ENCODE data around the gene LTBP3.

The LTBP3 gene

GRCh38 chr11:65538915-65539743, 19.0 kb downstream of the LTBP3 start:
- peaks cover 3% of the 10 kb centered on the region; the same call in 1 of the 2 replicates for H3K4me1 ChIP-seq (ENCODE audit: control insufficient read depth, insufficient read depth, low read length)
- H3K36me3 ChIP-seq (ENCODE audit: control insufficient read depth, insufficient read depth, low read length) = peaks cover 29% of the 10 kb centered on the region
- H3K9ac ChIP-seq (ENCODE audit: low read length) = peak overlapping the region; percentile 34
- H3K27ac ChIP-seq (ENCODE audit: low read depth, low read length) = no peak overlapping the region
- no peaks in the 10 kb centered on the region for H3K9me3 ChIP-seq (ENCODE audit: control insufficient read depth, insufficient read depth, low read depth, low read length)
- H3K4me3 ChIP-seq (ENCODE audit: low read depth, low read length) = peak overlapping the region; percentile 80
- peaks cover 40% of the 10 kb centered on the region for H3K27me3 ChIP-seq (ENCODE audit: control insufficient read depth, insufficient read depth, low read length)

GRCh38 chr11:65538232-65538914, 19.8 kb downstream of the LTBP3 start:
- peaks cover 35% of the 10 kb centered on the region for H3K27me3 ChIP-seq (ENCODE audit: control insufficient read depth, insufficient read depth, low read length)
- H3K36me3 ChIP-seq (ENCODE audit: control insufficient read depth, insufficient read depth, low read length) = peaks cover 31% of the 10 kb centered on the region
- peaks cover 3% of the 10 kb centered on the region; the same call in 1 of the 2 replicates for H3K4me1 ChIP-seq (ENCODE audit: control insufficient read depth, insufficient read depth, low read length)
- no peak overlapping the region for H3K9ac ChIP-seq (ENCODE audit: low read length)
- peak overlapping the region; percentile 80; the same call in 1 of the 2 replicates for H3K4me3 ChIP-seq (ENCODE audit: low read depth, low read length)
- H3K9me3 ChIP-seq (ENCODE audit: control insufficient read depth, insufficient read depth, low read depth, low read length) = no peaks in the 10 kb centered on the region
- H3K27ac ChIP-seq (ENCODE audit: low read depth, low read length) = no peak overlapping the region

- no peaks in the 10 kb centered on the region for H3K9me3 ChIP-seq (ENCODE audit: control insufficient read depth, insufficient read depth, low read depth, low read length)
- no peak overlapping the region for H3K27ac ChIP-seq (ENCODE audit: low read depth, low read length)
- no peak overlapping the region for H3K4me3 ChIP-seq (ENCODE audit: low read depth, low read length)
- no peak overlapping the region for H3K9ac ChIP-seq (ENCODE audit: low read length)
- H3K27me3 ChIP-seq (ENCODE audit: control insufficient read depth, insufficient read depth, low read length) = peaks cover 35% of the 10 kb centered on the region
- peaks cover 3% of the 10 kb centered on the region; the same call in 1 of the 2 replicates for H3K4me1 ChIP-seq (ENCODE audit: control insufficient read depth, insufficient read depth, low read length)
- H3K36me3 ChIP-seq (ENCODE audit: control insufficient read depth, insufficient read depth, low read length) = peaks cover 37% of the 10 kb centered on the region
These were observed 20.4 kb downstream of the LTBP3 start for GRCh38 chr11:65537620-65538231.

GRCh38 chr11:65537296-65537597, 20.9 kb downstream of the LTBP3 start:
- Histone ChIP-seq H3K9ac (ENCODE audit: low read length) (no peak overlapping the region), H3K27me3 (ENCODE audit: control insufficient read depth, insufficient read depth, low read length) (peaks cover 35% of the 10 kb centered on the region), H3K36me3 (ENCODE audit: control insufficient read depth, insufficient read depth, low read length) (peaks cover 42% of the 10 kb centered on the region), H3K4me3 (ENCODE audit: low read depth, low read length) (no peak overlapping the region), H3K9me3 (ENCODE audit: control insufficient read depth, insufficient read depth, low read depth, low read length) (no peaks in the 10 kb centered on the region), H3K4me1 (ENCODE audit: control insufficient read depth, insufficient read depth, low read length) (peaks cover 3% of the 10 kb centered on the region; the same call in 1 of the 2 replicates), H3K27ac (ENCODE audit: low read depth, low read length) (no peak overlapping the region)

- H3K4me1 ChIP-seq (ENCODE audit: control insufficient read depth, insufficient read depth, low read length) = peaks cover 3% of the 10 kb centered on the region; the same call in 1 of the 2 replicates
- H3K27me3 ChIP-seq (ENCODE audit: control insufficient read depth, insufficient read depth, low read length) = peaks cover 32% of the 10 kb centered on the region
- no peak overlapping the region for H3K9ac ChIP-seq (ENCODE audit: low read length)
- H3K9me3 ChIP-seq (ENCODE audit: control insufficient read depth, insufficient read depth, low read depth, low read length) = no peaks in the 10 kb centered on the region
- no peak overlapping the region for H3K4me3 ChIP-seq (ENCODE audit: low read depth, low read length)
- H3K27ac ChIP-seq (ENCODE audit: low read depth, low read length) = no peak overlapping the region
- peaks cover 46% of the 10 kb centered on the region for H3K36me3 ChIP-seq (ENCODE audit: control insufficient read depth, insufficient read depth, low read length)
These were observed 21.5 kb downstream of the LTBP3 start for GRCh38 chr11:65536412-65537295.

GRCh38 chr11:65535102-65535501, 23.1 kb downstream of the LTBP3 start:
- H3K4me1 ChIP-seq (ENCODE audit: control insufficient read depth, insufficient read depth, low read length) = no peaks in the 10 kb centered on the region; the same call in 1 of the 2 replicates
- H3K9ac ChIP-seq (ENCODE audit: low read length) = no peak overlapping the region
- no peak overlapping the region for H3K4me3 ChIP-seq (ENCODE audit: low read depth, low read length)
- H3K27ac ChIP-seq (ENCODE audit: low read depth, low read length) = no peak overlapping the region
- no peaks in the 10 kb centered on the region for H3K9me3 ChIP-seq (ENCODE audit: control insufficient read depth, insufficient read depth, low read depth, low read length)
- peaks cover 61% of the 10 kb centered on the region for H3K36me3 ChIP-seq (ENCODE audit: control insufficient read depth, insufficient read depth, low read length)
- H3K27me3 ChIP-seq (ENCODE audit: control insufficient read depth, insufficient read depth, low read length) = peaks cover 26% of the 10 kb centered on the region

GRCh38 chr11:65532388-65533064, 25.6 kb downstream of the LTBP3 start:
- Histone ChIP-seq H3K9me3 (ENCODE audit: control insufficient read depth, insufficient read depth, low read depth, low read length) (no peaks in the 10 kb centered on the region), H3K9ac (ENCODE audit: low read length) (no peak overlapping the region), H3K4me3 (ENCODE audit: low read depth, low read length) (no peak overlapping the region), H3K4me1 (ENCODE audit: control insufficient read depth, insufficient read depth, low read length) (no peaks in the 10 kb centered on the region), H3K27ac (ENCODE audit: low read depth, low read length) (no peak overlapping the region), H3K36me3 (ENCODE audit: control insufficient read depth, insufficient read depth, low read length) (peaks cover 74% of the 10 kb centered on the region), H3K27me3 (ENCODE audit: control insufficient read depth, insufficient read depth, low read length) (no peaks in the 10 kb centered on the region)

- peaks cover 66% of the 10 kb centered on the region for H3K36me3 ChIP-seq (ENCODE audit: control insufficient read depth, insufficient read depth, low read length)
- peaks cover 6% of the 10 kb centered on the region for H3K4me1 ChIP-seq (ENCODE audit: control insufficient read depth, insufficient read depth, low read length)
- H3K27ac ChIP-seq (ENCODE audit: low read depth, low read length) = no peak overlapping the region
These were observed 28.0 kb downstream of the LTBP3 start for GRCh38 chr11:65530157-65530496.

GRCh38 chr11:65529475-65530156, 28.5 kb downstream of the LTBP3 start:
- no peak overlapping the region for H3K27ac ChIP-seq (ENCODE audit: low read depth, low read length)
- peaks cover 6% of the 10 kb centered on the region for H3K4me1 ChIP-seq (ENCODE audit: control insufficient read depth, insufficient read depth, low read length)
- H3K9ac ChIP-seq (ENCODE audit: low read length) = no peak overlapping the region
- H3K9me3 ChIP-seq (ENCODE audit: control insufficient read depth, insufficient read depth, low read depth, low read length) = no peaks in the 10 kb centered on the region
- peaks cover 61% of the 10 kb centered on the region for H3K36me3 ChIP-seq (ENCODE audit: control insufficient read depth, insufficient read depth, low read length)
- H3K27me3 ChIP-seq (ENCODE audit: control insufficient read depth, insufficient read depth, low read length) = no peaks in the 10 kb centered on the region
- H3K4me3 ChIP-seq (ENCODE audit: low read depth, low read length) = no peak overlapping the region

More at GRCh38 chr11:65530157-65530496, 28.0 kb downstream of the LTBP3 start:
- Histone ChIP-seq H3K4me3 (ENCODE audit: low read depth, low read length) (no peak overlapping the region), H3K9ac (ENCODE audit: low read length) (no peak overlapping the region), H3K27me3 (ENCODE audit: control insufficient read depth, insufficient read depth, low read length) (no peaks in the 10 kb centered on the region), H3K9me3 (ENCODE audit: control insufficient read depth, insufficient read depth, low read depth, low read length) (no peaks in the 10 kb centered on the region)
